ENCODE results near the gene RPLP2.

Gene RPLP2

GRCh38 chr11:862081-862661 lies 52.4 kb downstream of the RPLP2 start:
- no peak for DNase-seq
